Gastrocnemius medialis (tissue), 4 donors: Measurements from ENCODE around the gene UROS.

ENCODE experiments used
- CTCF ChIP-seq, 5 experiments: fragments of 450-650 bp in 3 of 5; fragments of 200-600 bp in 2 of 5; sonication (generic) in 2 of 5; IDR thresholded peaks in 4 of 5; conservative IDR thresholded peaks in 1 of 5; 1 replicate in 4 of 5; 2 replicates in 1 of 5; pipeline ENCODE4 v1.5.1; 2016 to 2019; ENCODE audit warnings: antibody characterized with exemption in 5 of 5, mild to moderate bottlenecking in 3 of 5, moderate library complexity in 3 of 5
- POLR2A ChIP-seq, 2 donors: fragments of 450-650 bp; IDR thresholded peaks; one replicate each; pipeline ENCODE4 v1.6.1; 2017; ENCODE audit warnings: antibody characterized with exemption in 2 of 2, mild to moderate bottlenecking in 2 of 2, moderate library complexity in 2 of 2

- TF ChIP-seq CTCF (IDR thresholded peaks at IDR 0.05 in 4 of 5, conservative IDR thresholded peaks at IDR 0.05 in 1 of 5) (no peak), POLR2A (IDR thresholded peaks at IDR 0.05) (no peak)
Observed at GRCh38 chr10:125773687-125774543, 49.1 kb downstream of the UROS start.
